NCI-H446 treated with DMSO at 0.1 percent for 48 hours (cell line): Measurements from ENCODE around the gene SPACA4.
"Not testable (repeated sequence)": the region's sequence is repeated elsewhere in the genome, so short reads cannot be mapped to it uniquely, and the experiment has no call there.

Source experiments
- DNase-seq: peaks from one replicate; lab custom pipeline; 2025; lab: John Stamatoyannopoulos, UW

Gene SPACA4, protein sequence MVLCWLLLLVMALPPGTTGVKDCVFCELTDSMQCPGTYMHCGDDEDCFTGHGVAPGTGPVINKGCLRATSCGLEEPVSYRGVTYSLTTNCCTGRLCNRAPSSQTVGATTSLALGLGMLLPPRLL

DNA sequence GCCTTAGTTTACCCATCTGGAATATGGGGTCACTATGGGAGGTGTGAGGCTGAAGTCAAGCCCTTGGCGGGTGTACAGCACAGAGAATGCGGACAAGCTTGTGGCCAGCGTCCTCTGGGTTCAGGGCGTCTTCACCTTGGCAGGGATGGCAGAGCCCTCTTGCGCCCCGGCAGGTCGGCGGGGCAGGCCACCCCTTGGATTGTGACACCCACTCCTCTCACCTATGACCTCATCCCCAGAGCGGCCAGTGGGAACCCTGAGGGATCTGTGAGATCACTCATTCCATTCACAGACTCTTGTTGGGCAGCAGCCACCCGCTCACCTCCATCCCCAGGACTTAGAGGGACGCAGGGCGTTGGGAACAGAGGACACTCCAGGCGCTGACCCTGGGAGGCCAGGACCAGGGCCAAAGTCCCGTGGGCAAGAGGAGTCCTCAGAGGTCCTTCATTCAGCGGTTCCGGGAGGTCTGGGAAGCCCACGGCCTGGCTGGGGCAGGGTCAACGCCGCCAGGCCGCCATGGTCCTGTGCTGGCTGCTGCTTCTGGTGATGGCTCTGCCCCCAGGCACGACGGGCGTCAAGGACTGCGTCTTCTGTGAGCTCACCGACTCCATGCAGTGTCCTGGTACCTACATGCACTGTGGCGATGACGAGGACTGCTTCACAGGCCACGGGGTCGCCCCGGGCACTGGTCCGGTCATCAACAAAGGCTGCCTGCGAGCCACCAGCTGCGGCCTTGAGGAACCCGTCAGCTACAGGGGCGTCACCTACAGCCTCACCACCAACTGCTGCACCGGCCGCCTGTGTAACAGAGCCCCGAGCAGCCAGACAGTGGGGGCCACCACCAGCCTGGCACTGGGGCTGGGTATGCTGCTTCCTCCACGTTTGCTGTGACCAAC lies at the start of gene SPACA4:
Gene SPACA4, plus strand, starts transcription at position 280 of the 896 bp plus-strand sequence. Its CDS starts 237 bp downstream, at position 517.
- DNase-seq, result no peak

- DNase-seq, result no peak
Measured at GRCh38 chr19:48556825-48557224, 49.7 kb upstream of the SPACA4 start.

DNA sequence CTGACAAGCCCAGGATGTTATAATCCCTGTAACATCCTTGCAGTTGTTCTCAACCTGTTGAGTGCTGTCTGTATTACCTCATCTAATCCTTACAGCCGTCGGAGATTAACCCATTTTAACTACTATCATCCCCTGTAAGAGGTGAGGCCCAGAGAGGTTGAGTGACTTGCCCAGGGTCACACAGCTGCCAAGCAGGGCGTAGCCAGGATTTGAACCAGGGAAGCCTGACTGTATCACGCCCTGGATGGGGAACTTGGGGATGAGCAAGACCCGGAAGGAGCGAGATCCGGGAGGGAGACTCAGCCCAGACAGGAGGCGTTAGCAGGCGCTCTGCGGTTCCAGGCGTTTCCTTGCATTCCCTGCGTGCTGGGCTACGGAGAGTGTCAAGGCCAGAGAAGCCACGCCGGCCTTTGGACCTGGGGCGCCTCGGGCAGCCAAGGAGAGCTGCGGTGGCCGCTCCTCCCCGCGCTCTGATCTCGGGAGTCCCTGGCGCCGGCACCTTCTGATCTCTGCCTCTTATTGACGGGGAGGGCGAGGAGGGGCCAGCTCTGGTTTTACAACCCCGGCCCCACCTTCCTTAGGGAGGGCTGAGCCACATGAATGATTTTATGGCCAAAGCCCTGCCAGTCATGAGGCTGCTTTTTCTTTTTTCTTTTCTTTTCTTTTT lies 48.4 kb upstream of the SPACA4 start:
- no peak for DNase-seq

DNA sequence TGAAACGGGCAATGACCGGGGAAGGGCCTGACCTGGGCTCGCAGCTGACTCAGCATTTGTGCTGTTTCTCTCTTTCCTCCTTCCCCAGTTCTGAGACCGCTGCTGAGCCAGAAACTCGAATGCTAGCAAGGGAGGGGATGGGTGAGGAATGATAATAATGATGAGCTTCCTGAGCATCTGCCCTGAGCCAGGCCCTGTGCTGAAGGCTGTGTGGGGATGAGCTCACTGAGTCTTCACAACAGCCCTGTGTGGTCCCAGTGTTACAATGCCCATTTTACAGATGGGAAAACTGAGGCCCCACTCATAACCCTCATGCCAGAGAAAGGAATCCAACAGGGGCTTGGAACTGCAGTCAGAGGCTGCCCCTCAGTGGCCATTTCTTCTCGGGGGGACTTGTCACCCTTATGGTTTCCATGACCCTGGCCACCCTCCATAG lies 46.4 kb upstream of the SPACA4 start:
- DNase-seq, result no peak

DNA sequence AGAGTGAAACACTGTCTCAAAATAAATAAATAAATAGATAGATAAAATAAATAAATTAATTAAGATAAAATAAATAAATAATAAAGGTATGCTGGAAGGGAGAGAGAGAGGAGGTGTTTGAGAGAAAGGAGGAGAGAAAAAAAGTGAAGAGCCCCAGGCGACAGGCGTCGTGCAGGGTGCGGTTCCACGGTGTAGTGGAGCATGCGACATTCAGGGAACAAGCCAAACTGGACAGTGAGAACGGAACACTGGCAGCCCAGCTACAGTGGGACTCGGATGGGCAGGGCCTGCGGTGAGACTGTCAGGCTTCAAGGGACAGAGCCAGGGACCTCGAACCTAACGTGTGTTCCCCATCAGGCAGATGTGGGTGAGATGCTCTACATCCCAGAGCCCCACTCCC lies 45.1 kb upstream of the SPACA4 start:
- no peak for DNase-seq

GRCh38 chr19:48565090-48565489 lies 41.5 kb upstream of the SPACA4 start:
- no peak for DNase-seq

- DNase-seq, result peak; percentile 95
Measured at GRCh38 chr19:48568345-48568886, 38.1 kb upstream of the SPACA4 start.

DNA sequence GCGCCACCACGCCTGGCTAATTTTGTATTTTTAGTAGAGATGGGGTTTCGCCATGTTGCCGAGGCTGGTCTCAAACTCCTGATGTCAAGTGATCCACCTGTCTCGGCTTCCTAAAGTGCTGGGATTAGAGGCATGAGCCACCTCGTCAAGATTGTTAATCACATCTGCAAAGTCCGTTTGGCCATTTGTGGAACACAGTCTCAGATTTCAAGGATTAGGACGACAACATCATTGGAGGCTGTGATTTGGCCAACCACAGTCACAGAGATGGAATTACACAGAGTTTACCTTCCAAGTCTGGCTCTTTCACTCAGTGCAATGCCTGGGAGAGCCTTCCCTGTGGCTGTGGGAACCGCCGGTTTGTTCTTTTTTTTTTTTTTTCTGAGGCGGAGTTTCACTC lies 36.7 kb upstream of the SPACA4 start:
- DNase-seq, result no peak

- no peak for DNase-seq
Measured at GRCh38 chr19:48571378-48572162, 35.0 kb upstream of the SPACA4 start.

- DNase-seq, result no peak
Measured at GRCh38 chr19:48573163-48573505, 33.4 kb upstream of the SPACA4 start.

DNA sequence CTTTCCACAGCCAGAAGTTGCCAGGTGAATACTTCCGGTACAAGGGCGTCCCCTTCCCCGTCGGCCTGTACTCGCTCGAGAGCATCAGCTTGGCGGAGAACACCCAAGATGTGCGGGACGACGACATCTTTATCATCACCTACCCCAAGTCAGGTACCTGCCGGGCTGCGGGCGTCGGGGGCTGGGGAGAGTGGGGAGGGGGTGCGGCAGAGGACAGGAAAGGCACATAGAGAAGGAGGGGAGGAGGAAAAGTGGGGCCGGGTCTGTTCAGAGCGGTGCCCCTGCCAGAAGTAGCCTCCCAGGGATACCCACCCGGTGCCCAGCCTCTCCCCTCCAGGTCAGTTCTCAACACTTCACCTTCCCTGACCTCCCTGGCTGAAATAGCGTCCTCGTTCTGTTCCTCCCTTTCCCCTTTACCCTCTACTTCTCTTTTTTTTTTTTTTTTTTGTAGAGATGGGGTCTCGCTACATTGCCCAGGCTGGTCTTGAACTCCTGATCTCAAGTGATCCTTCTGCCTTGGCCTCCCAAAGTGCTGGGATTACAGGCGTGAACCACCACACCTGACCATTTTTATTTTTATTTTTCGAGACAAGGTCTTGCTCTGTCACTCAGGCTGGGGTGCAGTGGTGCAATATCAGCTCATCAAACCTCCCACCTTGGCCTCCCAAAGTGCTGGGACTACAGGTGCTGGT lies 30.5 kb upstream of the SPACA4 start:
- DNase-seq, result no peak

- not testable (repeated sequence) for DNase-seq
Measured at GRCh38 chr19:48577908-48578307, 28.6 kb upstream of the SPACA4 start.

DNA sequence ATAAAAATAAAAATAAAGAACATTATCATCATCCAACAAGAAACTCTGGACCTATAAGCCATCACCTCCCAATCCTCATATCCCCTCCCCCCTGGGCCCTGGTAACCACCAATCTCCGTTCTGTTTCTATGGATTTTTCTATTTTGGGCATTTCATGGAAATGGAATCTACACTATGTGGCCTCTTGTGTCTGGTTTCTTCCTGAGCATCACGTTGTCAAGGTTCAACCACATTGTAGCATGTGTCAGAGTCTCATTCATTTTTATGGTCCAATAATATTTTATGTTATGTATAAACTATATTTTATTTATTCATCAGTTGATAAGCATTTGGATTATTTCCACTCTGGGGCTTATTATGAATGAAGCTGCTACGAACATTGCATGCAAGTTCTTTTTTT lies 27.7 kb upstream of the SPACA4 start:
- DNase-seq, result no peak

DNA sequence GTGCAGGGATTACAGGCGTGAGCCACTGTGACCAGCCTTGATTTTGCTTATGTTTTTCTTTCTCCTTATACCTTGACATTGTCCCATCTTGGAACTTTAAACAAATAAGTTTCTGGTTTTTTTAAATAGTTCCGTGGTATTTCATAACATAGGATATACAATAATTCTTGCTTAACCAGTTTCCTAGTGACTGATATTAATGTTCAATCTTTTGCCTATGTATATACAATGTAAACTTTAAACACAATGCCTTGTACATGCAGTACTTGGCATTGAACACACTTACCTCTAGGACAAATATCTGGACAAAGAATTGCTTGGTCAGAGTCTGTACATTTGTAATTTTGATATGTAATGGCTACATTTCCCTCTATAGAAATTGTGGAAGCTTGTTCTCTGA lies 24.4 kb upstream of the SPACA4 start:
- DNase-seq, result no peak

DNA sequence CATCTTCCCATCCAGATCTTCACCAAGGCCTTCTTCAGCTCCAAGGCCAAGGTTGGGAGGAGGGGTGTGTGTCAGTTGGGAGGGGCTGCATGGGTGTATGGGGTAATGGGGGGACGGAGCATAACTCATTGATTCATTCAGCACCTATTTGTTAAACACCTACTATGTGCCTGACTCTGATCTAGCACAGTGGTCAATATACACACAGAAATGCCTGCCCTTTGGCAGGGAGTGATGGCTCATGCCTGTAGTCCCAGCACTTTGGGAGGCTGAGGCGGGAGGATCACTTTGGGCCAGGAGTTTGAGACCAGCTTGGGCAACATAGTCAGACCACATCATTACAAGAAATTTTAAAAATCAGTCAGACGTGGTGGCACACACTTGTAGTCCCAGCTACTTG lies 19.2 kb upstream of the SPACA4 start:
- DNase-seq, result no peak

DNA sequence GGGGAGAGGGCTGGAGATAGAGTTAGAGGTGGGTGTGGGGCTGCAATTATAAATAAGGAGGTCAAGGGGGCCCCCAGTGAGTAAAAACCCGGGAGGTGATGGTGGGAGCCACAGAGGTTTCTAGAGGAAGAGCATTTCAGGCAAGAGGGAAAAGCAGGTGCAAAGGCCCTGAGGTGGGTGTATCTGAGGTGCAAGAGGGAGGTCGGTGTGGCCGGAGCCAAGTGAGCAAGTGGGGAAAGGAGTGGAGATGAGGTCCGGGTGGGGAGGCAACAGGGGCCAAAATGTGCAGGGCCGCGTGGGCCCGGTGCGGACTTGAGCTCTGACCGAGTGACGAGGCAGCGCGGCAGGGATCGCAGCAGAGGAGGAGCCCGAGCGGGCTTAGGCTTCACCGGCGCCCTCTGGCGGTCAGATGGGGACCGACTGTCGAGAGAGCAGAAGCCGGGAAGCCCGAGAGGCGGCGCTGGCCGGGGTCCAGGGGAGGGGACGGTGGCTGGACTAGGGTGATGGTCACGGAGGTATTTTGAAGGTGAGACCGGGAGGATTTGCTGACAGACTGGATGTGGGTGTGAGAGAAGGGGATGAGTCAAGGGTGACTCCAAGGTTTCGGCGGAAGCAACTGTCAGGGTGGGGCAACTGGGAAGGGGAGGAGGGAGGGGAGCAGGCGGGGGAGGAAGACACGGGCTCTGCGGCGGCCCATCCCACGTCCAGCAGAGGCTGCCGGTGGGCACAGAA lies 17.7 kb upstream of the SPACA4 start:
- DNase-seq, result peak; percentile 58

- DNase-seq, result no peak
Measured at GRCh38 chr19:48591021-48591420, 15.5 kb upstream of the SPACA4 start.

- DNase-seq, result no peak
Measured at GRCh38 chr19:48595171-48595570, 11.4 kb upstream of the SPACA4 start.

GRCh38 chr19:48595833-48596232 lies 10.7 kb upstream of the SPACA4 start:
- DNase-seq, result no peak

GRCh38 chr19:48596237-48596636 lies 10.3 kb upstream of the SPACA4 start:
- DNase-seq, result no peak
